Thoracic aorta (tissue), 2 donors: ENCODE data around the gene SETBP1. TPM values are rescaled to one million over a fixed set of nuclear protein-coding genes. Genes with fewer than 3 reads are reported as not detected.

Source experiments
- ATAC-seq: fragments of 150-250 bp; one replicate; pipeline ENCODE4 v1.8.0; 2017; ENCODE audit warnings: low read depth; ENCODE audit not compliant: insufficient number of reproducible peaks, low FRiP score
- DNase-seq: peaks from one replicate; pipeline ENCODE4 v3.0.0-alpha.2; 2020; ENCODE audit warnings: low spot score
- H3K27ac ChIP-seq, 2 donors: fragments of 200-600 bp; sonication (generic); 1 replicate in 1 of 2; 2 replicates in 1 of 2; pipeline ENCODE4 v1.5.1; 2016; ENCODE audit warnings: mild to moderate bottlenecking in 2 of 2, moderate library complexity in 2 of 2
- H3K27me3 ChIP-seq: fragments of 200-600 bp; sonication (generic); replicated peaks from 2 replicates; pipeline ENCODE4 v1.6.0; 2016; ENCODE audit warnings: mild to moderate bottlenecking; ENCODE audit not compliant: insufficient read depth
- H3K36me3 ChIP-seq: fragments of 200-600 bp; sonication (generic); one replicate; pipeline ENCODE4 v1.5.1; 2016
- H3K4me1 ChIP-seq, 2 donors: fragments of 200-600 bp; sonication (generic); 1 replicate in 1 of 2; 2 replicates in 1 of 2; pipeline versions ENCODE4 v1.5.1 to v1.6.0; 2016; ENCODE audit warnings: low read depth in 2 of 2, mild to moderate bottlenecking in 1 of 2; ENCODE audit not compliant: control insufficient read depth in 1 of 2
- H3K4me3 ChIP-seq: fragments of 200-600 bp; sonication (generic); 2 replicates; pipeline ENCODE4 v1.5.1; 2016; ENCODE audit warnings: mild to moderate bottlenecking
- H3K9me3 ChIP-seq: fragments of 200-600 bp; sonication (generic); 2 replicates; pipeline ENCODE4 v1.5.1; 2016
- CTCF ChIP-seq: fragments of 200-600 bp; sonication (generic); IDR thresholded peaks from one replicate; pipeline ENCODE4 v1.5.1; 2019; ENCODE audit warnings: antibody characterized with exemption
- total RNA-seq, 2 donors: library from RNA; depleted of rRNA; stranded (reverse); fragments of >200 nt; gene quantifications; one replicate each; pipeline versions ENCODE4 v1.1.0 to v1.2.3, GENCODE V29; 2016

The SETBP1 gene
- total RNA-seq, 2 donors from 2014 or later, result 39.3 to 50.2 TPM

- Histone ChIP-seq H3K4me1 (peaks cover 0 to 27% of the 10 kb centered on the region in 2 donors), H3K9me3 (no peaks in the 10 kb centered on the region), H3K27me3 (no peaks in the 10 kb centered on the region), H3K4me3 (no peak overlapping the region), H3K27ac (no peak overlapping the region), H3K36me3 (no peaks in the 10 kb centered on the region)
- no peak for ATAC-seq
- DNase-seq, result no peak
- TF ChIP-seq CTCF, result no peak
These were observed 191.1 kb downstream of the SETBP1 start for GRCh38 chr18:44871771-44872170.

GRCh38 chr18:44876024-44876423, 195.3 kb downstream of the SETBP1 start:
- Histone ChIP-seq H3K27me3 (no peaks in the 10 kb centered on the region), H3K4me1 (peaks cover 0 to under 1% of the 10 kb centered on the region in 2 donors), H3K4me3 (no peak overlapping the region), H3K36me3 (no peaks in the 10 kb centered on the region), H3K27ac (no peak overlapping the region), H3K9me3 (no peaks in the 10 kb centered on the region)
- TF ChIP-seq CTCF, result no peak
- ATAC-seq, result no peak
- no peak for DNase-seq

- no peak overlapping the region for H3K27ac ChIP-seq
- no peak for TF ChIP-seq CTCF
- peaks cover 0 to 6% of the 10 kb centered on the region in 2 donors for H3K4me1 ChIP-seq
- no peaks in the 10 kb centered on the region for H3K27me3 ChIP-seq
- H3K4me3 ChIP-seq, result no peak overlapping the region
- ATAC-seq, result no peak
- H3K36me3 ChIP-seq, result no peaks in the 10 kb centered on the region
- no peak for DNase-seq
- no peaks in the 10 kb centered on the region for H3K9me3 ChIP-seq
These were observed 196.1 kb downstream of the SETBP1 start for GRCh38 chr18:44876755-44877154.

GRCh38 chr18:44878335-44878734, 197.6 kb downstream of the SETBP1 start:
- ATAC-seq (no peak), DNase-seq (no peak)
- no peaks in the 10 kb centered on the region for H3K27me3 ChIP-seq
- no peaks in the 10 kb centered on the region for H3K9me3 ChIP-seq
- TF ChIP-seq CTCF, result no peak
- H3K36me3 ChIP-seq, result no peaks in the 10 kb centered on the region
- no peak overlapping the region for H3K4me3 ChIP-seq
- H3K4me1 ChIP-seq, result peaks cover 0 to 6% of the 10 kb centered on the region in 2 donors
- no peak overlapping the region for H3K27ac ChIP-seq

- H3K27me3 ChIP-seq, result no peaks in the 10 kb centered on the region
- TF ChIP-seq CTCF, result no peak
- DNase-seq (no peak), ATAC-seq (no peak)
- H3K36me3 ChIP-seq, result no peaks in the 10 kb centered on the region
- no peak overlapping the region for H3K4me3 ChIP-seq
- no peak overlapping the region for H3K27ac ChIP-seq
- peaks cover 0 to 6% of the 10 kb centered on the region in 2 donors for H3K4me1 ChIP-seq
- no peaks in the 10 kb centered on the region for H3K9me3 ChIP-seq
These were observed 199.5 kb downstream of the SETBP1 start for GRCh38 chr18:44880170-44880569.
